ENCODE data around the gene TNPO1.

The TNPO1 gene

DNA sequence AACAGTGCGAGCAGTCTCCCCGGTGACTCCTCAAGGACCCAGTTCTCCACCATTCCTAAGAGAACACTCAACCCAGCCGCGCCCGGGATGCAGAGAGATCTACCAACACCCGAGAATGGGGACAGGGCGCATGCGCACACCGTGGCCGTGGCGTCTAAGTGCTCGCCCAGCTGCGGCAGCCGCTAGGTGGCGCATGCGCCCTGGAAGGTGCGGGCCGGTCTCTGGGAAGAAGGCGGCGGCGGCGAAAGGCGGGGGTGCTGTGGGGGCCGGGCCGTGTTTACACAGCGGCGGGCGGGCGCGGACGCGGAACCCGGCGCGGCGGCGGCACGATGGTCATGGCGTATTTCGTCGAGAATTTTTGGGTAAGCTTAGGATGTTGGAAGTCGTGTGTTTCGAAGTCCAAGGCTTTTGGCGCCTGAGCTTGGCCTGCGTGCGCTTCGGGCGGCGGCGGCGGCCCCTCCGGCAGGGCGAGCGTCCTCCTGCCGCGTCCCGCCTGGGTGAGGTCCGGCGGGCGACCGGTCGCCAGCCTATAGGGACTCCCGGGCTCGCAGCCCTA is 139.4 kb downstream of the TNPO1 start, which contains the start of gene FCHO2:
FCHO2 (plus strand) TSS at position 274 of the 556 bp plus-strand sequence; CDS start at position 330, 56 bp downstream.
- TF ChIP-seq, protein P1, sequence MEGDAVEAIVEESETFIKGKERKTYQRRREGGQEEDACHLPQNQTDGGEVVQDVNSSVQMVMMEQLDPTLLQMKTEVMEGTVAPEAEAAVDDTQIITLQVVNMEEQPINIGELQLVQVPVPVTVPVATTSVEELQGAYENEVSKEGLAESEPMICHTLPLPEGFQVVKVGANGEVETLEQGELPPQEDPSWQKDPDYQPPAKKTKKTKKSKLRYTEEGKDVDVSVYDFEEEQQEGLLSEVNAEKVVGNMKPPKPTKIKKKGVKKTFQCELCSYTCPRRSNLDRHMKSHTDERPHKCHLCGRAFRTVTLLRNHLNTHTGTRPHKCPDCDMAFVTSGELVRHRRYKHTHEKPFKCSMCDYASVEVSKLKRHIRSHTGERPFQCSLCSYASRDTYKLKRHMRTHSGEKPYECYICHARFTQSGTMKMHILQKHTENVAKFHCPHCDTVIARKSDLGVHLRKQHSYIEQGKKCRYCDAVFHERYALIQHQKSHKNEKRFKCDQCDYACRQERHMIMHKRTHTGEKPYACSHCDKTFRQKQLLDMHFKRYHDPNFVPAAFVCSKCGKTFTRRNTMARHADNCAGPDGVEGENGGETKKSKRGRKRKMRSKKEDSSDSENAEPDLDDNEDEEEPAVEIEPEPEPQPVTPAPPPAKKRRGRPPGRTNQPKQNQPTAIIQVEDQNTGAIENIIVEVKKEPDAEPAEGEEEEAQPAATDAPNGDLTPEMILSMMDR (IDR thresholded peaks at IDR 0.05) = peak; percentile 95

- TF ChIP-seq, protein P1 (IDR thresholded peaks at IDR 0.05) = no peak
These were observed 140.1 kb downstream of the TNPO1 start for GRCh38 chr5:72956324-72957140.

GRCh38 chr5:72957337-72957736 is 140.9 kb downstream of the TNPO1 start:
- TF ChIP-seq, protein P1 (IDR thresholded peaks at IDR 0.05) = no peak

GRCh38 chr5:72959257-72959656 is 142.8 kb downstream of the TNPO1 start:
- TF ChIP-seq, protein P1 (IDR thresholded peaks at IDR 0.05) = no peak

Measured in LNCAP (cell line).